IPS-NIHi7 (cell line): ENCODE measurements around the gene TECTA.

Source experiments
- DNase-seq: peaks from one replicate; pipeline ENCODE4 v3.0.0; 2012; ENCODE audit warnings: mixed read lengths; ENCODE audit errors: extremely low spot score

TECTA gene, protein sequence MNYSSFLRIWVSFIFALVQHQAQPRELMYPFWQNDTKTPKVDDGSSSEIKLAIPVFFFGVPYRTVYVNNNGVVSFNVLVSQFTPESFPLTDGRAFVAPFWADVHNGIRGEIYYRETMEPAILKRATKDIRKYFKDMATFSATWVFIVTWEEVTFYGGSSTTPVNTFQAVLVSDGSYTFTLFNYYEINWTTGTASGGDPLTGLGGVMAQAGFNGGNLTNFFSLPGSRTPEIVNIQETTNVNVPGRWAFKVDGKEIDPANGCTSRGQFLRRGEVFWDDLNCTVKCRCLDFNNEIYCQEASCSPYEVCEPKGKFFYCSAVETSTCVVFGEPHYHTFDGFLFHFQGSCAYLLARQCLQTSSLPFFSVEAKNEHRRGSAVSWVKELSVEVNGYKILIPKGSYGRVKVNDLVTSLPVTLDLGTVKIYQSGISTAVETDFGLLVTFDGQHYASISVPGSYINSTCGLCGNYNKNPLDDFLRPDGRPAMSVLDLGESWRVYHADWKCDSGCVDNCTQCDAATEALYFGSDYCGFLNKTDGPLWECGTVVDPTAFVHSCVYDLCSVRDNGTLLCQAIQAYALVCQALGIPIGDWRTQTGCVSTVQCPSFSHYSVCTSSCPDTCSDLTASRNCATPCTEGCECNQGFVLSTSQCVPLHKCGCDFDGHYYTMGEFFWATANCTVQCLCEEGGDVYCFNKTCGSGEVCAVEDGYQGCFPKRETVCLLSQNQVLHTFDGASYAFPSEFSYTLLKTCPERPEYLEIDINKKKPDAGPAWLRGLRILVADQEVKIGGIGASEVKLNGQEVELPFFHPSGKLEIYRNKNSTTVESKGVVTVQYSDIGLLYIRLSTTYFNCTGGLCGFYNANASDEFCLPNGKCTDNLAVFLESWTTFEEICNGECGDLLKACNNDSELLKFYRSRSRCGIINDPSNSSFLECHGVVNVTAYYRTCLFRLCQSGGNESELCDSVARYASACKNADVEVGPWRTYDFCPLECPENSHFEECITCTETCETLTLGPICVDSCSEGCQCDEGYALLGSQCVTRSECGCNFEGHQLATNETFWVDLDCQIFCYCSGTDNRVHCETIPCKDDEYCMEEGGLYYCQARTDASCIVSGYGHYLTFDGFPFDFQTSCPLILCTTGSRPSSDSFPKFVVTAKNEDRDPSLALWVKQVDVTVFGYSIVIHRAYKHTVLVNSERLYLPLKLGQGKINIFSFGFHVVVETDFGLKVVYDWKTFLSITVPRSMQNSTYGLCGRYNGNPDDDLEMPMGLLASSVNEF (N-terminal part only)

DNA sequence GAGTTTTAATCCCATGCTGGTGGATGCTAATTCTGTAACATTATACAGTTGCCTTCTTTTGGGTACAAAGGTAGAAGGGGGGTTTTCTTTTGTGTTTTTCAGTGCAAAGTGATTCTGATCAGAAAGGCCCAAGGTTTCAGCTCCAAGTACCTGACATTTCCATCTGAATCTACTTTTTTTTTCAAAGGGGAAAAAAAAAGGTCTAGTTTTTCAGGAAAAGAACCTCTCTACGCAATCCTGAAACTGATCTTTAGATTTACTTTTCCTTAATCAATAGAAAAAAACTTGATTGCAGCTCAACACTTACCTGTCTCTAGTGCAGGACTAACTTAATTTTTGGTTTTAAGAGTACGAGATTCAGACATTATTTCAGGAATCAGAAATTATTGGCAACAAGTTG is at the start of gene TECTA:
TECTA (plus strand) TSS at position 301 of the 400 bp plus-strand sequence. CDS start 1,423 bp downstream, outside the sequence.
- DNase-seq, result no peak

DNA sequence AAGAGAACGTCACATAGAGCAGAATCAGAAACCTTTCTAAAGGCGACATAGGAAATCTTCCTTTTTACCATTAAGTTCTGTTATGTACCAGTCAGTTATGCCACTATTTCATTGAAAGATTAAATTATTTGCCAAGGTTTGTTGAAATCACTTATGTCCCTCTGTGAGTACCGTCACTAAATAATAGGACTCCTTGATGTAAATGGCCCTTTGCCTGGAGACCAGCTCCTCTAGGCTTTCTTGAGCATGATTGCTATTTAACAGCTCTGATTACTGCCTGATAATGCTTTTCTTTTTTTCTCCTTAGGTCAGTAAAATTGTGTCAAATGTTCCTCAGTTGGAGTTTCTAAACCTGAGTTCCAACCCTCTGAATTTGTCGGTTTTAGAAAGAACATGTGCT is 47.8 kb upstream of the TECTA start:
- no peak for DNase-seq

DNA sequence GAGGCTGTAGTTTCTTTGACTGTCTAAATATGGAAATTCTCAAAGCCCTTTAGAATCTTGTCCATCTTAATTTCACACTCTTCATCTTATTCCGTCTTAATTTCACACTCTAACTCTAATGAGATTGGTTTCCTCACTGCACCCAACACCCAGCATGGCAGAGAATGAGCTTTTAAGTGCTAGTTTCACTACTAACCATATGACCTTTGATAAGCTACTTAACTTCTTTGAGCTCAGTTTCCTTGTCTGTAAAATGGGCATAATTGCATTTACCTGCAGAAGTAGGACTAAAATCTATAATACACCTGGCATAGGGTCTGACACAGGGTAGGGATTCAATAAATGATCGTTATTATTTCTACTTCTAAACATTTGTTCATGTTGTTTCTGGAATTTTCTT is 46.8 kb upstream of the TECTA start:
- no peak for DNase-seq

DNA sequence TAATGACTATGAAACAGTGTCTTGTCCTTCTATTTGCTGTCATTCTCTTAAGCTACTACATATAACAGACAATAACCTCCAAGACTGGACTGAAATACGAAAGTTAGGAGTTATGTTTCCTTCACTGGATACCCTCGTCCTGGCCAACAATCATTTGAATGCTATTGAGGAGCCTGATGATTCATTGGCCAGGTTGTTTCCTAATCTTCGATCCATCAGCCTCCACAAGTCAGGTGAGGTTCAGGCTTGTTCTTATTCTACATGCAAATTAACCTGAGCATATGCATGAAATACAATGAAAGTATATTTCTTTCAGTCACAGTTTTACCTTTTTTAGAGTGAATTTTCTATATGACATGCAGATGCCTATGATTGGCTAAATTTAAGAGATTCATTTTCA is 46.0 kb upstream of the TECTA start:
- DNase-seq, result no peak

DNA sequence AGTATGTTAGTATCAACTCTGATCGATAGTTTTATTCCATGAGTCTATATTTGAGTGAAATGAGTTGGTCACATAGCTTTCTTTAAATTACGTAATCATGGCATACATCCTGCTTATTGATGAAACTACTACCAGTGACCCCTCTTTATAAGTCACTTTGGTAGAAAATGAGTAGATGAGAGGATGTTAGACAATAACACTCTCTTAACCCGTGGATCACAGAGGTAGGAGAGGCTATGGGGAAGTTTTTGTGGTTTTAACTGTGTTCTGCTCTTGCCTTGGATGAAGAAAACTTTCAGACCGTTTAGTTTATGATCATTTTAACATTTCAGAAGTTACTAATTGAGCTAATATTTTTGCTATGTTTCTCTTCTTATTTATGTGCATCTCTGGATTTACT is 43.1 kb upstream of the TECTA start:
- DNase-seq, result no peak

DNA sequence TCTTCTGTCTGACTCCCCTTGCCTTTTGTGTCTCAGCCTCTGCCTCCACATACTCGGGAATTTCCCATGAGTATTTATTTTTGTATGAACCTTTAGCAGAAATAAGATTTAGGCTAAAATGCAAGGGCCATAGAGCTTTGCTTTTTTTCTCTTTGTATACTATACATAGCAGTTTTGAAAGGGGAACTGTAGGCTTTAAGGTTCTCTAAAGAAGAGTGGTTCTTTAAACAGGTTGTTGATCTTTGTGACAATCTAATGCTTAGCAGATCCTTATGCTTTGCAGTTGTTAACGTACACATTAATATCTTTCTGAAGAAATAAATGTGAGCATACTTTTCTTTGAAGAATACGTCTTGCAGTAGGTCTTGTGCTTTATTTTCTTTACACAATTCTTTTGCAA is 42.1 kb upstream of the TECTA start:
- no peak for DNase-seq

DNA sequence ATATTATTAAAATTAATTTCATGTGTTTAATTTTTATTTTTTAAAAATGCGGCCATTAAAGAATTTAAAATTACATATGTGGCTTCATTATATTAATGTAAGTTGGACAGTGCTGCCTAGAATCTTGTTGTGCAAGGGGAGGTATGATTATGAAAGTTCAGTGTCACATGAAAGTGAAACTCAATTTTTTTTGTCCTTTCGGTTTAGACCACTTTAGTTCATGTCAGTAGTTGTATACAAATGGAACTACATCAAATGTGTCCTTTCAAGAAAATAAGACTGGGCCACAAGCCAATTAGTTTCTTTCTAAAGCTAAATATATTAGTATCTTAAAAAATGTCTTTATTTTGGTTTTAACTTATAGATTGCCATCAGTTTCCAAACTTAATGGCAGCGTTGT is 41.4 kb upstream of the TECTA start:
- no peak for DNase-seq

DNA sequence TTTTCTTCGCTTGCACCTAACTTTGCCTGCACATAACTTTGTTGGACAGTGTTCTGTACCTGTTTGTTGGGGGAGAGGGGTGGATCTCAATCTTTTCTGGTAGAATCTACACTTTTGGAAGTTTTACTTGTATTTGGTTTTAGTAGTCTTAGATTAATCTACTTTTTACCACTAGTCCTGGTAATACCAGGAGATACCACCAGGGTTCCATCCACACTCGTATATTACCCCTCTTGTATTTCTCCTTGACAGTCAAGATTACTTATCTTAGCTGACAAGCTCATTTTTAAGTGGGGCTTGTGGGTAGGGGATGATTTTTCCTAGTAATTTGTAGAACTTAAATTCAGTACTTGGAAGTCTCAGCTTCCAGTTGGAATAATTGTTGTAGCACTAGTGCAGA is 37.3 kb upstream of the TECTA start:
- DNase-seq, result peak; percentile 41

DNA sequence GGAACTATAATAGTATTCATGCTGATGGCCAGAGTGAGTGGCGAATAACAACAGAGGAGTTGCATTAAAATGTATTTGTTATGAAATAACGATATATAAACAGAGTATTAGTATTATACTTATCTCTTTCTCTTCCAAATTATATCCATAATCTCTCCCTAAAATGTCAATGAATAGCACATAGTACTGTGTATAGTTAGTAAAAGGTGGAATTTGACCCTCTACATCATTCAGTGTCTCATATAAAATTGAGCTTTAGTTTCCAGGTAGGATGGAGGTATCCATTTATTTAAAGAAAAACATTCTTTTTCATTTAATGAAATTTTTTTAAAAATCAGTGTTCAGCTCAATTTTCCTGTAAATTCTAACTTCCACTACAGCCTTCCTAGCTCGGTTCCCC is 34.4 kb upstream of the TECTA start:
- DNase-seq, result no peak

DNA sequence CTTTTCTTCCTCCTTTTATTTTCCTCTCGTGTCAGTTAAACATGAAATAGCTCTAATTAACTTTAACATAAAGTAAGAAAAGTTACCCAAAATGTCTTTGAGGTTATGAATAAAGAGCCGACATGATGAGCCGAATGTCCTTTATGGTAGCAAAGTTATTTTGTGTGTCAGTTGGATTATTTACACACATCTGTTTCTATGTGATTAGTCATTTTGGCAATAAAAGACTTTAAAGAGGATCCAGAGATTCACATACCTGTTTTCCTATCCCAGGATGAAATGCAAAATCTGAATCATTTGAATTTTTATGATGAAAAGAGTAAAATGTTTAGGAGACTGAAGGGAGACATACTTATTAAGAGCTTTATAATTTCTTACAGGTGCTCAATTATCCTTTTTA is 34.0 kb upstream of the TECTA start:
- no peak for DNase-seq

DNA sequence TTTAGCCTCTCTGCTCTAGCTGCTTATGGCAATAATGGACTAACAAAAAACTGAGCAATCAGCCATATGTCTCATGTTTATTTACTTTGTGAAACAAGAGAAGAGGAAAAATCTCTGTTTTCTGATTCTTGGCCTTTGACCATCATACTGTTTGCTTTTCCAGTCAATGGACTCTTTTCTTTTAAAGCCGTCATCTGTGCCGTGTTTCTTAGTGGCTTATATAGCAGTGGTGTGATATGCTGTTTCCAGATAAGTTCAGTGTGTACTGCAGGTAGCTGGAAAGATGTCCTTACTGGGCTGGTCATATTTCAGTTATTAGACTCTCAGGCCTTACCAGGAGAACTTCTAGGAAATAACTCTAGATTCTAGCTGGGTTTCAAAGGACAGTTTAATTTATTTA is 33.6 kb upstream of the TECTA start:
- DNase-seq, result no peak

DNA sequence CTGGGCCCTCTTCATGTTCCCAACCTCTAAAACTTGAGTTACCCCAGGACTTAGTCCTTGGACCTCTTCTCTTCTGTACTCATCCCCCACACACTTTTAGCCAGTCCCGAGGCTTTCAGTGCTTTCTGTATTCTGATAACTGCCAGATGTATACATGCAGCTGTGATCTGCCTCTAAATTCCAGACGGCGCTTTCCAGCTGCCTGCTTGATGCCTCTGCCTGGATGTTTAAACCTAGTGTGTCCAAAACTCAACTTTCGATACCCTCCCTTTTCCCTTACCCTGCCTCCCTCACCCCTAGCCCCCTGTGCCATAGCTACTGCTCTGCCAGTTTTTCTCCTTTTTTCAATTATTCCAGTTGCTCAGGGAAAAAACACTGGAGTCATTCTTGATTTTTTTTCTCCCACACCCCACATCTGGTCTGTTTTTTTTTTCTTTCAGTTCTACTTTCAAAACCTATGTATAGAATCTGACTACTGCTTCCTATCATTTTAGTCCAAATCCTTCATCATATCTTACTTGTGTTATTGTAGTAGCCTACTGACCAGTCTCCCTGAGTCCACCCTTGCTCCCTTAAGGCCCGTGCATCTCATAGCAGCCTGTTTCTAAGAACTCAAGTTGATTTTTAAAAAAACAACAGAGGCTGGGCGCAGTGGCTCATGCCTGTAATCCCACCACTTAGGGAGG is 32.9 kb upstream of the TECTA start:
- no peak for DNase-seq

DNA sequence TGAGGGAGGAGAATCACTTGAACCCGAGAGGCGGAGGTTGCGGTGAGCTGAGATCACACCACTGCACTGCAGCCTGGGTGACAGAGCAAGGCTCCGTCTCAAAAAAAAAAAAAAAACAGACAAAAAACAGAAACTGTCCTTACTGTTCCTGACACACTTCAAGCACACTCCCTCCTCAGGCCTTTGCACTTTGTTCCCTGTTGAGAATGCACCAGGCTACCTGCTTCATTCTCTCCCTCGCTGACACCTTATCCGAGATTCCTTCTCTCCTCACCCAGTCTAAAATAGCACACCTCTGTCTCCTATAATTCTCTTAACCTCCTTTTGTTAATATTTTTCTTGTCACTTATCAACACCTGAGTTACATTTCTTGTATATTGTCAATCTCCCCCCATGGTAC is 32.3 kb upstream of the TECTA start:
- DNase-seq, result no peak

DNA sequence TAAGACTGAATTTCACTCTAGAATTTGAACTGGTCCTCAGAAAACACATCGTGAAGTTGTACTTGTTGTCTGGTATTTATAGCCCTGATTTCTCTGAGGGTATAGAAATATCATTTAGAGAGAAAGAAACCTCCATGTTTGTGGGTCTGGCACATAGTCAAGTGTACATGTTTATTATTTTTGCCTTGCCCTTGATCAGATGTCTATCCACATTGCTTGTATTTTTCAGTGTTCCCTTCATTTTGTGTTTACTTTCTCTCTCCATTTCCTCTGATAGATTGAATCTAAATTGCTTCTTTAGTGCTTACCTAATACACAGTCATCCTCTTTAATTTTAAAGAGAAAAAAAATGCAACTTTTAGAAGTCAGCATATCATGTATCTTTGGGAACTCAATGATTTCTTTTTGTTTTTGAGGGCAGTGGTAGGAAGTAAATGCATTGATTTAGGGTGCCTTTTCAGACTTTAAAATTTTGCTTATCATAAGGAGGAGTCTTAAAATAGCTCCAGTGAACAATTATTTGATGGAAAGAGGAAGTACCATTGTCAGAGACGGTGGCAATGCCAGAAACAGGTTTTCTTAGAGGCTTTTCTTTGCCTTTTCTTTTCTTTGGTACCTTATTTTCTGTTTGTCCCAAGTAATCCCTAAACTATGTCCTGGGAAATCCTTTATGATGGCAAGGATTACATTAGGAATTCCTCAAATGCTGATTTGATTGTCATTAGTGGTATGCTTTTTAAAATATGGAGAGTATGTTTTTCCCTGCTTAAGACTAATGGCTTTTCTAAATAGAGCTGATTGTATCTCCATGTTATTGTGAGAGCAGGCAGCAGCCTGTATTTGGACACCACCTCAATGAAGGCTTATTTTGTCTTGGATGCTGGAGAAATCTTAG is 29.8 kb upstream of the TECTA start:
- DNase-seq, result no peak

DNA sequence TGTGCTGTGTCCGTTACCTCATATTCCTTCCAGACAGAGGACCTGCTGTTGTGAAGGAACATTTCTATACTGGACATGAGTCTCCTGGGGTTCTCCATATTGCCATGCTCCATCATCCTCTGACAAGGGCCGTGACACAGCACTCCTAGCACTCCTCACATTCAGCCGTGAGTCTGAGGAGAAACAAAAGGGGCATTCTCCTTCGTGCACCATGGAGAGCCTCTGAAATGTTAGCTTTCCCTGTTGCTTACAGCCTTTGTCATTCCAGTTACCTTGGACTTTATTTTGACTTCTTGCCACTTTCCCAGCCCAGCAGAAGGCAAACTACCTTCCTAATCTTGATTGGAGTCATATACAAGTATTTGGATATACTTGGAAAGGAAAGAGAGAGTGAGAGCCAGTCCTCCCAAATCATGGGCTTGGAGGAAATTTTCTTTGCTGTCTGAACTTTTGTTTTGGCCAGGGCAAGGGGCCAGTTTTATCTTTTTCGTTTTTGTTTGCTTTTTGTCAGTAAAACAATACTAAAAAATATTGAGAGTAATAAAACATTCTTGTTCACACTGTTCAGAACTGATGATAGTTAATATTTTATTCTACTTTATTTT is 29.1 kb upstream of the TECTA start:
- peak; percentile 20 for DNase-seq

DNA sequence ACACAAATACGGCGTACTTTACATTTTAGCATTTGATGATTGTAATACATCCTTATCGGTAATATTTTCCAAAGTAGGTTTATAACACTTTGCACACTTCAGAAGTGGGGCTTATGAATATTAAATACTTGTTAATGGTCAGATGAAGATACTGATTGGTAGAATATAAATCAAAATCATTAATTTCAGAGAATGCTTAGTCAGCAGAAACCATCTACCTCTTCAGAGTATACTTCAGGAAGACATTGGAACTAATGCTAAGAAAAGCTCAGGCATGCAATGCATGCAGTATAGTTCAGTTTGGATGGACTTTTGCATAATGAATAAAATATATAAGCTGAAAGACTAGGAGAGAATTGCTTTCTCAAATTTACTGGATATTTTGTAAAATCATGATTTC is 19.7 kb upstream of the TECTA start:
- no peak for DNase-seq

DNA sequence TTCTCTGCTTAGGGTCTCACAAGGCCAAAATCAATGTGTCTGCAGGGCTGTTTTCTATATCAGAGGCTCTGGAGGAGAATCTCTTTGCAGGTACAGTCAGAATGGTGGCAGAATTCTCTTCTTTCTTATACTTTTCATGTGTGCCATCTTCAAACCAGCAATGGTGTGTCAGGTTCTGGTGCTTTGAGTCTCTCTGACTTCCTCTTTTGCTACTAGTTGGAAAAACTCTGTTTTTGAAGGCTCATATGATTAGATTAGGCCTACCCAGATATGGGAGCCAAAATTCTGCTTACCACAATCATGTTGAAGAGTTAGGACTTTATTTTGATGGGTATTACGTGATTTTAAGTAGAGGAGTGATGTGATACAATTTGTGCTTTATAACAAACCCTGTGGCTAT is 18.8 kb upstream of the TECTA start:
- no peak for DNase-seq

DNA sequence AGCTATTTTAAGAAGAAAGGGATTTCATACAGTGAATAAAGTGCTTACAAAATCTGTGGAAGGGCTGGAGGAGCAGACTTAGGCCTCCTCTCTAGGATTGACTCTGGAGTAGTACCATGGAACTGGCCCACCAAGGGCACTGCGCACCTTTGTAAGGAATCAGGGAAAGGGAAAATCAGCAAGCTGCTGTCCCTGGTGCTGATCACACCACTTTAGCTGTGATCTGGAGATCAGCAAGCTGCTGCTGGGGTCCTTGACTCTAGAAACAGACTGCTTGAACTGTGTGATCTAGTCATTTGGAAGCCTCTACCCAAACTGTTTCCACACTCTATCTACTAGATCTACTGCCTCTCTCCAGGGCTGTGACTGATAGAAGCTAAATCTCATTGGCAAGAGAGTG is 18.4 kb upstream of the TECTA start:
- peak; percentile 76 for DNase-seq

DNA sequence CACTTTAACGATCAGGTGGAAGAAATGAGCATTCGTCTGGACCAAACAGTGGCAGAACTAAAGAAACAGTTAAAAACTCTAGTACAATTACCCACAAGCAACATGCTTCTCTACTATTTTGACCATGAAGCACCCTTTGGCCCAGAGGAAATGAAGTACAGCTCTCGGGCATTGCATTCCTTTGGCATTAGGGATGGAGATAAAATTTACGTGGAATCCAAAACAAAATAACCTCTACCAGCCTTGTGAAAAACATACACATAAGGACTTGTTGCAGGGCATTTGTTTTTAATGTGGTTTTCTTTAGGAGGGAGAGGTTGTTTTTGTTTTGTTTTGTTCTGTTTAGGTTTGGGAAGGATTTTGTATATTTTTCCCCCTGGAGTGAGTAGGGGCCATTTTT is 14.2 kb upstream of the TECTA start:
- DNase-seq, result no peak

DNA sequence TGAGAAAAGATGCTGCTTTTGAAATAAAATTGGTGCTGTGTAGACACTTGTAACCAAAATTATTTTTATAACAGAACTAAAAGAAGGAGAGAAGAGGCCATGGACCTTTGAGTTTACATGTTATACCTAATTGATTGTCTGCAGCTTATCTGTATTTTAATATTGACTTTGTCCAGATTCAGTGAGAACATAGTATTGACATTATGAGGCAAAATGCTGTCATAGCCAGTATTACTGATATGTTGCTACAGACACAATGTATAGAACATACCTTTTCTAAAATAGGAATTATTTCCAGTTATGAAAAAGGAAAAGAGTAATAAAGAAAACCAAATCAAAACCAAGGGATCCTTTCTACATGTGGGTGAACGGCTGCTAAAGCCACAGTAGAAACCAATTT is 11.5 kb upstream of the TECTA start:
- no peak for DNase-seq
